ENCODE data around the gene ALDH3A2. TPM values are rescaled to one million over a fixed set of nuclear protein-coding genes. Genes with fewer than 3 reads are reported as not detected.

Gene ALDH3A2
- total and polyA plus RNA-seq, 4 donors: 63.3 to 165 (median 80.4) TPM

DNA sequence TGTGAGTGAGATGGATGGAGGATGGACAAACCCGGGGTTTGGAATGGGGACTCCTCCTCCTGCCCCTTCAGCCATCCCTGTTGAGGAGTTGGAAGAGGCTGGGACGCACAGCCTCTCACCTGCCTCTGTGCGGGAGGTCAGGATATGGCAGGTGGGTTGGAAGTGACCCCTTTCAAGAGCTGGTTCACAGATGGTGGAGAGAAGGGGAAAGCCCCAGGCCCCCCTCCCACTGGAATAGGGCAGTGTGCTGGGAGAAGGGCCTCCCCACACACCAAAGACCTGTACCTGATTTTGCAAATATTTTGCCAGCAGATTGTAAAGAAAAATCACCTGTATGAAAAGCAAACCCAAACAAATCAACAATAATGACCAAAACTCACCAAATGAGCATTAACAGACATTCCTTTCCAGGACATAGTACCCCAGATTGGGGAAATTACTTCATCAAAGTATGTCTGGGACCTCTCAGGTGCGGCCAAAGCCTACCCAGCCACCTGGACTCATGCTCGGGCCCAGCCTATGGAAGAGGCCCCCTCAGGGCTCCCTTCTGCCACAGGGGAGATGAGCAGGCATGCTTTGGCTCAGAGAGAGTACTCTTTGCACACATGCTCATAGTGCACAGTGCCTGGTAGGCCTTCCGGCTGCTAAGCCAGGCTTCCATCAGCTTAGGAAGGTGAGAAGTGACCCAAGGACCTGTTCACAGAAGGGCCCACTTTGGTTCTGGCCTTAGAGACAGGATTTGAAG lies 60.1 kb downstream of the ALDH3A2 start:
- Histone ChIP-seq H3K9me3 (ENCODE audit: control insufficient read depth in 4 of 4, low read length in 3 of 4) (no peaks in the 10 kb centered on the region), H3K4me3 (ENCODE audit: low read depth in 1 of 3, low read length in 3 of 3) (no peak overlapping the region), H3K36me3 (ENCODE audit: control insufficient read depth in 4 of 4, insufficient read depth in 3 of 4, low read depth in 1 of 4, low read length in 3 of 4) (no peaks in the 10 kb centered on the region), H3K27me3 (ENCODE audit: control insufficient read depth in 4 of 4, insufficient read depth in 4 of 4, low read length in 3 of 4) (no peaks in the 10 kb centered on the region), H3K27ac (ENCODE audit: low read depth in 1 of 2, low read length in 2 of 2) (no peak overlapping the region), H3K4me1 (ENCODE audit: control insufficient read depth in 4 of 4, insufficient read depth in 4 of 4, low read length in 3 of 4) (peaks cover 0 to 4% (median 0%) of the 10 kb centered on the region in 4 donors), H3K9ac (ENCODE audit: low read depth in 1 of 2, low read length in 2 of 2) (no peak overlapping the region)
- no peak for DNase-seq (ENCODE audit: low spot score)
- 95% methylated on average over 6 of the region's 6 CpGs for WGBS
- TF ChIP-seq, protein P1, sequence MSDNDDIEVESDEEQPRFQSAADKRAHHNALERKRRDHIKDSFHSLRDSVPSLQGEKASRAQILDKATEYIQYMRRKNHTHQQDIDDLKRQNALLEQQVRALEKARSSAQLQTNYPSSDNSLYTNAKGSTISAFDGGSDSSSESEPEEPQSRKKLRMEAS (IDR thresholded peaks at IDR 0.05): no peak
- TF ChIP-seq RAD21 (IDR thresholded peaks at IDR 0.05) (no peak), TAF1 (conservative IDR thresholded peaks at IDR 0.05) (no peak), FOXA2 (IDR thresholded peaks at IDR 0.05) (no peak), GABPA (IDR thresholded peaks at IDR 0.05 in 1 of 2, conservative IDR thresholded peaks at IDR 0.05 in 1 of 2) (no peak), EGR1 (IDR thresholded peaks at IDR 0.05; ENCODE audit: low read depth in 2 of 2) (no peak), NR2F2 (IDR thresholded peaks at IDR 0.05) (no peak), JUND (IDR thresholded peaks at IDR 0.05) (no peak), HNF4A (conservative IDR thresholded peaks at IDR 0.05) (no peak), YY1 (IDR thresholded peaks at IDR 0.05) (no peak)
- TF ChIP-seq, protein P2, sequence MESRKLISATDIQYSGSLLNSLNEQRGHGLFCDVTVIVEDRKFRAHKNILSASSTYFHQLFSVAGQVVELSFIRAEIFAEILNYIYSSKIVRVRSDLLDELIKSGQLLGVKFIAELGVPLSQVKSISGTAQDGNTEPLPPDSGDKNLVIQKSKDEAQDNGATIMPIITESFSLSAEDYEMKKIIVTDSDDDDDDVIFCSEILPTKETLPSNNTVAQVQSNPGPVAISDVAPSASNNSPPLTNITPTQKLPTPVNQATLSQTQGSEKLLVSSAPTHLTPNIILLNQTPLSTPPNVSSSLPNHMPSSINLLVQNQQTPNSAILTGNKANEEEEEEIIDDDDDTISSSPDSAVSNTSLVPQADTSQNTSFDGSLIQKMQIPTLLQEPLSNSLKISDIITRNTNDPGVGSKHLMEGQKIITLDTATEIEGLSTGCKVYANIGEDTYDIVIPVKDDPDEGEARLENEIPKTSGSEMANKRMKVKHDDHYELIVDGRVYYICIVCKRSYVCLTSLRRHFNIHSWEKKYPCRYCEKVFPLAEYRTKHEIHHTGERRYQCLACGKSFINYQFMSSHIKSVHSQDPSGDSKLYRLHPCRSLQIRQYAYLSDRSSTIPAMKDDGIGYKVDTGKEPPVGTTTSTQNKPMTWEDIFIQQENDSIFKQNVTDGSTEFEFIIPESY (IDR thresholded peaks at IDR 0.05): no peak
- TF ChIP-seq, protein P3, sequence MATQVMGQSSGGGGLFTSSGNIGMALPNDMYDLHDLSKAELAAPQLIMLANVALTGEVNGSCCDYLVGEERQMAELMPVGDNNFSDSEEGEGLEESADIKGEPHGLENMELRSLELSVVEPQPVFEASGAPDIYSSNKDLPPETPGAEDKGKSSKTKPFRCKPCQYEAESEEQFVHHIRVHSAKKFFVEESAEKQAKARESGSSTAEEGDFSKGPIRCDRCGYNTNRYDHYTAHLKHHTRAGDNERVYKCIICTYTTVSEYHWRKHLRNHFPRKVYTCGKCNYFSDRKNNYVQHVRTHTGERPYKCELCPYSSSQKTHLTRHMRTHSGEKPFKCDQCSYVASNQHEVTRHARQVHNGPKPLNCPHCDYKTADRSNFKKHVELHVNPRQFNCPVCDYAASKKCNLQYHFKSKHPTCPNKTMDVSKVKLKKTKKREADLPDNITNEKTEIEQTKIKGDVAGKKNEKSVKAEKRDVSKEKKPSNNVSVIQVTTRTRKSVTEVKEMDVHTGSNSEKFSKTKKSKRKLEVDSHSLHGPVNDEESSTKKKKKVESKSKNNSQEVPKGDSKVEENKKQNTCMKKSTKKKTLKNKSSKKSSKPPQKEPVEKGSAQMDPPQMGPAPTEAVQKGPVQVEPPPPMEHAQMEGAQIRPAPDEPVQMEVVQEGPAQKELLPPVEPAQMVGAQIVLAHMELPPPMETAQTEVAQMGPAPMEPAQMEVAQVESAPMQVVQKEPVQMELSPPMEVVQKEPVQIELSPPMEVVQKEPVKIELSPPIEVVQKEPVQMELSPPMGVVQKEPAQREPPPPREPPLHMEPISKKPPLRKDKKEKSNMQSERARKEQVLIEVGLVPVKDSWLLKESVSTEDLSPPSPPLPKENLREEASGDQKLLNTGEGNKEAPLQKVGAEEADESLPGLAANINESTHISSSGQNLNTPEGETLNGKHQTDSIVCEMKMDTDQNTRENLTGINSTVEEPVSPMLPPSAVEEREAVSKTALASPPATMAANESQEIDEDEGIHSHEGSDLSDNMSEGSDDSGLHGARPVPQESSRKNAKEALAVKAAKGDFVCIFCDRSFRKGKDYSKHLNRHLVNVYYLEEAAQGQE (IDR thresholded peaks at IDR 0.05): no peak
- TF ChIP-seq, protein P4, sequence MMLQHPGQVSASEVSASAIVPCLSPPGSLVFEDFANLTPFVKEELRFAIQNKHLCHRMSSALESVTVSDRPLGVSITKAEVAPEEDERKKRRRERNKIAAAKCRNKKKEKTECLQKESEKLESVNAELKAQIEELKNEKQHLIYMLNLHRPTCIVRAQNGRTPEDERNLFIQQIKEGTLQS (IDR thresholded peaks at IDR 0.05): no peak

DNA sequence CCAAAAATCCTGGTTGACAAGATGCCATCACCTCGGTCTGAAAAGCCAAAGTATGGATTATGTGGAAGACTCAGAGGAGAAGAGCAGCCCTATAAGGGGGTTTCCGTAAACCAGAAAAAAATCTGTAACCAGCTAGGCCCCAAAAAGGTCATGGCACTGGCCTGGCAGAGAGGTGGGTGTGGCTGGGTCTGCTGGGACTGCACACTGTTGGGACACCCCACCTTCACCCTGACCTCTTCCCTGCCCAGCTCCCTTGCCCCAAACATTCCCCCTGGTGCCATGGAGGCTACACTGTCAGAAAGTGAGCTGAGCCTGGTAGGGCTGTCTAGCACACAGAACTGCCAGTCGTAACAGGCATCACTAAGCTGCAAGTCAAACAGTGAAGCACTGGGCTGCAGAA lies 61.3 kb downstream of the ALDH3A2 start:
- no peaks in the 10 kb centered on the region for H3K4me1 ChIP-seq (ENCODE audit: control insufficient read depth in 4 of 4, insufficient read depth in 4 of 4, low read length in 3 of 4)
- H3K27me3 ChIP-seq (ENCODE audit: control insufficient read depth in 4 of 4, insufficient read depth in 4 of 4, low read length in 3 of 4): no peaks in the 10 kb centered on the region
- 96% methylated on average over 3 of the region's 3 CpGs for WGBS
- no peak for DNase-seq (ENCODE audit: low spot score)
- H3K4me3 ChIP-seq (ENCODE audit: low read depth in 1 of 3, low read length in 3 of 3): no peak overlapping the region
- H3K9me3 ChIP-seq (ENCODE audit: control insufficient read depth in 4 of 4, low read length in 3 of 4): no peaks in the 10 kb centered on the region
- no peak overlapping the region for H3K27ac ChIP-seq (ENCODE audit: low read depth in 1 of 2, low read length in 2 of 2)
- no peak overlapping the region for H3K9ac ChIP-seq (ENCODE audit: low read depth in 1 of 2, low read length in 2 of 2)
- H3K36me3 ChIP-seq (ENCODE audit: control insufficient read depth in 4 of 4, insufficient read depth in 3 of 4, low read depth in 1 of 4, low read length in 3 of 4): no peaks in the 10 kb centered on the region
- no peak for TF ChIP-seq NR2F2 (IDR thresholded peaks at IDR 0.05)
- TF ChIP-seq, protein P4 (IDR thresholded peaks at IDR 0.05): no peak
- TF ChIP-seq JUND (IDR thresholded peaks at IDR 0.05): no peak
- TF ChIP-seq FOXA2 (IDR thresholded peaks at IDR 0.05): no peak
- no peak for TF ChIP-seq YY1 (IDR thresholded peaks at IDR 0.05)
- TF ChIP-seq, protein P2 (IDR thresholded peaks at IDR 0.05): no peak
- TF ChIP-seq RAD21 (IDR thresholded peaks at IDR 0.05): no peak
- no peak for TF ChIP-seq GABPA (IDR thresholded peaks at IDR 0.05 in 1 of 2, conservative IDR thresholded peaks at IDR 0.05 in 1 of 2)
- TF ChIP-seq HNF4G (IDR thresholded peaks at IDR 0.05): no peak
- no peak for TF ChIP-seq FOXA1 (IDR thresholded peaks at IDR 0.05)
- no peak for TF ChIP-seq EGR1 (IDR thresholded peaks at IDR 0.05; ENCODE audit: low read depth in 2 of 2)
- no peak for TF ChIP-seq RXRA (IDR thresholded peaks at IDR 0.05)
- TF ChIP-seq, protein P3 (IDR thresholded peaks at IDR 0.05): no peak
- TF ChIP-seq TAF1 (conservative IDR thresholded peaks at IDR 0.05): no peak
- no peak for TF ChIP-seq HNF4A (conservative IDR thresholded peaks at IDR 0.05)

All from liver (tissue), 9 donors.